Cardiac muscle cell (in vitro differentiated cells and primary cell): ENCODE data around the gene EIF2A. TPM values are rescaled to one million over a fixed set of nuclear protein-coding genes. Genes with fewer than 3 reads are reported as not detected.
"Not testable (repeated sequence)": the region's sequence is repeated elsewhere in the genome, so short reads cannot be mapped to it uniquely, and the experiment has no call there.

Experiments
- DNase-seq, 2 donors: peaks; one replicate each; pipeline versions ENCODE4 v3.0.0 to v3.0.0-alpha.2; 2010 to 2017; ENCODE audit warnings: low read depth in 1 of 2, low spot score in 1 of 2
- H3K27ac ChIP-seq: fragments of 200-600 bp; sonication (generic); 2 replicates; pipeline ENCODE4 v1.5.1; 2016
- H3K27me3 ChIP-seq: fragments of 200-600 bp; sonication (generic); 2 replicates; pipeline ENCODE4 v1.6.0; 2016; ENCODE audit warnings: control low read depth
- H3K36me3 ChIP-seq: fragments of 200-600 bp; sonication (generic); 2 replicates; pipeline ENCODE4 v1.5.1; 2016; ENCODE audit warnings: control low read depth
- H3K4me1 ChIP-seq: fragments of 200-600 bp; sonication (generic); 2 replicates; pipeline ENCODE4 v1.8.1; 2017; ENCODE audit warnings: low read depth, mild to moderate bottlenecking, mixed run types
- H3K4me3 ChIP-seq: fragments of 200-600 bp; sonication (generic); 2 replicates; pipeline ENCODE4 v1.5.1; 2016; ENCODE audit warnings: mild to moderate bottlenecking
- H3K9me3 ChIP-seq: fragments of 200-600 bp; sonication (generic); 2 replicates; pipeline ENCODE4 v1.5.1; 2017; ENCODE audit warnings: low read depth, mild to moderate bottlenecking, control low read depth
- polyA plus RNA-seq: library from polyadenylated mRNA; unstranded; fragments of >200 nt; fragmentation: Nextera tagmentation; extraction: Ambion mirVana; gene quantifications from 2 replicates; pipeline ENCODE4 v1.2.1, GENCODE V29; 2016
- total RNA-seq: library from RNA; depleted of rRNA; stranded (reverse); fragments of >200 nt; gene quantifications from 2 replicates; pipeline ENCODE4 v1.2.3, GENCODE V29; 2016
- TF ChIP-seq, protein P1 (sequence below): IDR thresholded peaks from 2 replicates; pipeline ENCODE4 v1.5.1; 2012; ENCODE audit warnings: low read depth, mild to moderate bottlenecking, low read length

Gene EIF2A
- total RNA-seq (49.5 and 59.5 TPM in 2 replicates), polyA plus RNA-seq (40.5 and 48.6 TPM in 2 replicates)

GRCh38 chr3:150546226-150547044 is at the start of gene EIF2A, which contains the start of gene SERP1:
Gene EIF2A, plus strand, starts transcription at chr3:150546787. Its CDS starts 16 bp downstream, at chr3:150546803.
Gene SERP1, minus strand, starts transcription at chr3:150546496. Its CDS starts 361 bp downstream, at chr3:150546135.
- peak within 1 kb of the TSS; percentile 97 for H3K27ac ChIP-seq
- TF ChIP-seq, protein P1, sequence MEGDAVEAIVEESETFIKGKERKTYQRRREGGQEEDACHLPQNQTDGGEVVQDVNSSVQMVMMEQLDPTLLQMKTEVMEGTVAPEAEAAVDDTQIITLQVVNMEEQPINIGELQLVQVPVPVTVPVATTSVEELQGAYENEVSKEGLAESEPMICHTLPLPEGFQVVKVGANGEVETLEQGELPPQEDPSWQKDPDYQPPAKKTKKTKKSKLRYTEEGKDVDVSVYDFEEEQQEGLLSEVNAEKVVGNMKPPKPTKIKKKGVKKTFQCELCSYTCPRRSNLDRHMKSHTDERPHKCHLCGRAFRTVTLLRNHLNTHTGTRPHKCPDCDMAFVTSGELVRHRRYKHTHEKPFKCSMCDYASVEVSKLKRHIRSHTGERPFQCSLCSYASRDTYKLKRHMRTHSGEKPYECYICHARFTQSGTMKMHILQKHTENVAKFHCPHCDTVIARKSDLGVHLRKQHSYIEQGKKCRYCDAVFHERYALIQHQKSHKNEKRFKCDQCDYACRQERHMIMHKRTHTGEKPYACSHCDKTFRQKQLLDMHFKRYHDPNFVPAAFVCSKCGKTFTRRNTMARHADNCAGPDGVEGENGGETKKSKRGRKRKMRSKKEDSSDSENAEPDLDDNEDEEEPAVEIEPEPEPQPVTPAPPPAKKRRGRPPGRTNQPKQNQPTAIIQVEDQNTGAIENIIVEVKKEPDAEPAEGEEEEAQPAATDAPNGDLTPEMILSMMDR: no peak
- peak; percentile 99 for DNase-seq
- H3K9me3 ChIP-seq: no peaks in the 10 kb centered on the region
- H3K36me3 ChIP-seq: peaks cover 15% of the 10 kb centered on the region
- peaks cover 16% of the 10 kb centered on the region for H3K4me1 ChIP-seq
- H3K4me3 ChIP-seq: peak within 1 kb of the TSS; percentile 79
- no peaks in the 10 kb centered on the region for H3K27me3 ChIP-seq

DNA sequence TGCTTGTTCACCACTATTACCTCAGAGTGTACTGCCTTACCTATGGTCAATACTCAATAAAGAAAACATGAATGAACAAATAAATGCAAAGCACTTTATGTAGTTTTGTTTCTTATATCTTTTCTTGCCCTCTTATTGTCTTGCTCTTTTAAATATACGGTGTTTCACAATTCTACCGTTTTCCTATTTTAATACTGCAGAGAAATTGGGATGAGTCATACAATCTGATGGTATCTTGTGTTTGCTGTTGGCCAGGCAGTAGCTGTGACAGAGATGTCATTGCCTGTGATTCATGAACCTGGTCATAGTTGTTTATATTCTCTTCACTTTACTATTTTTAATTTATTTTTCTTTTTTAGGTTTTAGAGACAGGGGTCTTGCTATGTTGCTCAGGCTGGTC is 48.6 kb upstream of the EIF2A start:
- H3K27me3 ChIP-seq: no peaks in the 10 kb centered on the region
- TF ChIP-seq, protein P1: no peak
- DNase-seq: peak in 1 of 2 donors; percentile 48
- no peaks in the 10 kb centered on the region for H3K9me3 ChIP-seq
- no peak overlapping the region for H3K4me3 ChIP-seq
- no peaks in the 10 kb centered on the region for H3K36me3 ChIP-seq
- peaks cover 8% of the 10 kb centered on the region for H3K4me1 ChIP-seq
- no peak overlapping the region for H3K27ac ChIP-seq

- H3K9me3 ChIP-seq, H3K27me3 ChIP-seq, DNase-seq, H3K4me1 ChIP-seq, H3K36me3 ChIP-seq, H3K27ac ChIP-seq, H3K4me3 ChIP-seq: not testable (repeated sequence)
Measured at GRCh38 chr3:150500960-150501359, 45.6 kb upstream of the EIF2A start.

GRCh38 chr3:150503402-150504099 is 43.0 kb upstream of the EIF2A start:
- Histone ChIP-seq H3K4me1 (no peaks in the 10 kb centered on the region), H3K4me3 (no peak overlapping the region), H3K27me3 (no peaks in the 10 kb centered on the region), H3K36me3 (no peaks in the 10 kb centered on the region), H3K9me3 (no peaks in the 10 kb centered on the region), H3K27ac (no peak overlapping the region)
- no peak for DNase-seq
- TF ChIP-seq, protein P1: no peak

DNA sequence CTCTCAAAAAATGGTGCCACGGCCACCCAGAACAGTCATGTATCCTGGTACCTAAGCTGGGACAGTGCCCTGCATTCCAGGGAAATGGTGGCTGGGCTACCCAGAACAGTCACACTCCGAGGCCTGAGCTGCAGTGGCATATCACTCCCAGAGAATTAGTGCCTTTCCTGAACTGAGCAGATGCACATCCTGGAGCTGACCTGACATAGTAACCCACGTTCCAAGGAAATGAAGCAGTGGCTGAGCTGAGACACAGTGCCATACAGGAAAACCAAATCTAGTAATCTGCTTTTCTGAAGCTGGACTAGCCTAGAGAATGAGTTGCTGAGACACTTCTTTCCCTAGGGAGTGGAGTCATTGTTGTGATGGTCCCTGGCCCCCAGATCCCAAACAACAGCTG is 42.1 kb upstream of the EIF2A start:
- H3K9me3 ChIP-seq: no peaks in the 10 kb centered on the region
- no peak overlapping the region for H3K27ac ChIP-seq
- H3K27me3 ChIP-seq: no peaks in the 10 kb centered on the region
- DNase-seq: no peak
- no peaks in the 10 kb centered on the region for H3K36me3 ChIP-seq
- TF ChIP-seq, protein P1: no peak
- H3K4me1 ChIP-seq: no peaks in the 10 kb centered on the region
- no peak overlapping the region for H3K4me3 ChIP-seq

DNA sequence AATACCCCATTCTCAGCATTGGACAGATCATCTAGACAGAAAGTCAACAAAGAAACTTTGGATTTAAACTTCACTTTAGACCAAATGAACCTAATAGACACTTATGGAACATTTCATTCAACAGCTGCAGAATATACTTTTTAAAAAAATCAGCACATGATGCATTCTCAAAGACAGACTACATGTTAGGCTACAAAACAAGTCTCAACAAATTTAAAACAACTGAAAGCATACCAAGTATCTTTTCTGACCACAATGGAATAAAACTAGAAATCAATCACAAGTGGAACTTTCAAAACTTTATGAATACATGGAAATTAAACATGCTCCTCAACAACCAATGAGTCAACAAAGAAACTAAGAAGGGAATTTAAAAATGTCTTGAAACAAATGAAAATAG is 38.2 kb upstream of the EIF2A start:
- H3K27me3 ChIP-seq: no peaks in the 10 kb centered on the region
- TF ChIP-seq, protein P1: no peak
- DNase-seq: no peak
- no peaks in the 10 kb centered on the region for H3K4me1 ChIP-seq
- H3K36me3 ChIP-seq: no peaks in the 10 kb centered on the region
- no peak overlapping the region for H3K27ac ChIP-seq
- H3K9me3 ChIP-seq: no peaks in the 10 kb centered on the region
- H3K4me3 ChIP-seq: no peak overlapping the region
